Small intestine (tissue), 7 donors: Measurements from ENCODE around the gene SETBP1. TPM values are rescaled to one million over a fixed set of nuclear protein-coding genes. Genes with fewer than 3 reads are reported as not detected.

ENCODE experiments used
- DNase-seq, 2 donors: peaks; one replicate each; pipeline versions ENCODE4 v3.0.0 to v3.0.0-alpha.2; 2013
- FAIRE-seq: peaks from 2 replicates; lab custom pipeline; 2012; peaks lifted over from hg19 to GRCh38; lab: Jason Lieb, UNC
- H3K27ac ChIP-seq, 3 donors: one replicate each; pipeline ENCODE4 v1.5.1; 2013; ENCODE audit warnings: low read length in 2 of 3, mild to moderate bottlenecking in 2 of 3, control low read depth in 1 of 3, inconsistent platforms in 1 of 3, low read depth in 1 of 3, moderate library complexity in 1 of 3
- H3K27me3 ChIP-seq, 3 donors: one replicate each; pipeline ENCODE4 v1.6.1; 2013; ENCODE audit warnings: low read length in 3 of 3, inconsistent platforms in 1 of 3; ENCODE audit not compliant: control insufficient read depth in 3 of 3, insufficient read depth in 3 of 3
- H3K36me3 ChIP-seq, 3 donors: one replicate each; pipeline ENCODE4 v1.6.1; 2013; ENCODE audit warnings: low read length in 3 of 3, inconsistent platforms in 1 of 3, low read depth in 1 of 3, mild to moderate bottlenecking in 1 of 3, moderate library complexity in 1 of 3; ENCODE audit not compliant: control insufficient read depth in 3 of 3, insufficient read depth in 2 of 3
- H3K4me1 ChIP-seq, 3 donors: one replicate each; pipeline ENCODE4 v1.6.1; 2013; ENCODE audit warnings: low read length in 2 of 3, inconsistent platforms in 1 of 3, low read depth in 1 of 3, mild to moderate bottlenecking in 1 of 3, moderate library complexity in 1 of 3; ENCODE audit not compliant: control insufficient read depth in 3 of 3, insufficient read depth in 2 of 3
- H3K4me3 ChIP-seq, 3 donors: one replicate each; pipeline ENCODE4 v1.5.1; 2013; ENCODE audit warnings: low read length in 3 of 3, control low read depth in 1 of 3, inconsistent platforms in 1 of 3, low read depth in 1 of 3, mild to moderate bottlenecking in 1 of 3, moderate library complexity in 1 of 3
- H3K9me3 ChIP-seq, 2 donors: one replicate each; pipeline ENCODE4 v1.6.1; 2013; ENCODE audit warnings: low read depth in 1 of 2, low read length in 1 of 2; ENCODE audit not compliant: control insufficient read depth in 2 of 2, insufficient read depth in 1 of 2
- WGBS, 3 donors: extraction: QIAGEN DNeasy Blood & Tissue Kit; methylation state at CpG; one replicate each; pipeline ENCODE4 v1.1.7; 2013; 5-methylcytosine and 5-hydroxymethylcytosine counted together
- polyA plus RNA-seq, 4 donors: library from polyadenylated mRNA; stranded (reverse) in 3 of 4; unstranded in 1 of 4; fragments of 200-250 nt in 3 of 4; fragments of 120-200 nt in 1 of 4; gene quantifications; one replicate each; pipeline versions ENCODE4 v1.2.1 to v1.2.3, GENCODE V29; 2013
- donor health status: healthy with polysubstance abuse.
- donor health status: control.
- donor health status: control.
- donor health status: Bipolar disorder and iron deficiency.
- donor health status: healthy.

SETBP1 gene
- polyA plus RNA-seq, 4 donors = 0.54 to 5.8 (median 1.8) TPM; not detected in 1

GRCh38 chr18:45004546-45005080 is 323.9 kb downstream of the SETBP1 start:
- no peaks in the 10 kb centered on the region for H3K9me3 ChIP-seq
- no peak overlapping the region for H3K27ac ChIP-seq
- FAIRE-seq (no peak), DNase-seq (no peak)
- WGBS, 3 donors = 81 to 92% (median 84%) methylated on average over 3 of the region's 3 CpGs
- no peaks in the 10 kb centered on the region for H3K36me3 ChIP-seq
- no peaks in the 10 kb centered on the region for H3K4me1 ChIP-seq
- no peaks in the 10 kb centered on the region for H3K27me3 ChIP-seq
- no peak overlapping the region for H3K4me3 ChIP-seq

GRCh38 chr18:45006934-45007333 is 326.2 kb downstream of the SETBP1 start:
- no peaks in the 10 kb centered on the region for H3K9me3 ChIP-seq
- 81 to 83% (median 81%) methylated on average over 2 of the region's 2 CpGs for WGBS, 3 donors
- no peaks in the 10 kb centered on the region for H3K36me3 ChIP-seq
- no peaks in the 10 kb centered on the region for H3K27me3 ChIP-seq
- DNase-seq (no peak), FAIRE-seq (no peak)
- H3K27ac ChIP-seq = no peak overlapping the region
- H3K4me1 ChIP-seq = no peaks in the 10 kb centered on the region
- no peak overlapping the region for H3K4me3 ChIP-seq

GRCh38 chr18:45007531-45007930 is 326.8 kb downstream of the SETBP1 start:
- no peak for FAIRE-seq

GRCh38 chr18:45008694-45009413 is 328.2 kb downstream of the SETBP1 start:
- FAIRE-seq (no peak), DNase-seq (no peak)
- 84 to 88% (median 86%) methylated on average over 13 of the region's 13 CpGs for WGBS, 3 donors
- Histone ChIP-seq H3K27me3 (no peaks in the 10 kb centered on the region), H3K4me1 (no peaks in the 10 kb centered on the region), H3K27ac (no peak overlapping the region), H3K36me3 (no peaks in the 10 kb centered on the region), H3K4me3 (no peak overlapping the region), H3K9me3 (no peaks in the 10 kb centered on the region)

More at GRCh38 chr18:45007531-45007930, 326.8 kb downstream of the SETBP1 start:
- Histone ChIP-seq H3K4me1 (no peaks in the 10 kb centered on the region), H3K36me3 (no peaks in the 10 kb centered on the region), H3K4me3 (no peak overlapping the region), H3K27ac (no peak overlapping the region), H3K9me3 (no peaks in the 10 kb centered on the region), H3K27me3 (no peaks in the 10 kb centered on the region)
- DNase-seq = no peak
- 94 to 97% (median 95%) methylated on average over 2 of the region's 2 CpGs for WGBS, 3 donors

- 75 to 87% (median 77%) methylated on average over 5 of the region's 5 CpGs for WGBS, 3 donors
- FAIRE-seq = no peak
- Histone ChIP-seq H3K9me3 (no peaks in the 10 kb centered on the region), H3K27ac (no peak overlapping the region), H3K4me3 (no peak overlapping the region), H3K27me3 (no peaks in the 10 kb centered on the region), H3K4me1 (no peaks in the 10 kb centered on the region), H3K36me3 (no peaks in the 10 kb centered on the region)
- DNase-seq = no peak
These were observed 329.1 kb downstream of the SETBP1 start for GRCh38 chr18:45009756-45010155.

- no peak for DNase-seq
- H3K36me3 ChIP-seq = no peaks in the 10 kb centered on the region
- no peak for FAIRE-seq
- WGBS, 3 donors = 96 to 98% (median 97%) methylated on average over 3 of the region's 3 CpGs
- H3K4me3 ChIP-seq = no peak overlapping the region
- no peaks in the 10 kb centered on the region for H3K27me3 ChIP-seq
- peaks cover 0 to 8% (median 0%) of the 10 kb centered on the region in 3 donors for H3K4me1 ChIP-seq
- no peaks in the 10 kb centered on the region for H3K9me3 ChIP-seq
- no peak overlapping the region for H3K27ac ChIP-seq
These were observed 331.6 kb downstream of the SETBP1 start for GRCh38 chr18:45012286-45012685.

GRCh38 chr18:45014047-45014501 is 333.4 kb downstream of the SETBP1 start:
- H3K27ac ChIP-seq = no peak overlapping the region
- no peak for FAIRE-seq

GRCh38 chr18:45015788-45016128 is 335.1 kb downstream of the SETBP1 start:
- Histone ChIP-seq H3K4me1 (peaks cover 0 to 8% (median 0%) of the 10 kb centered on the region in 3 donors), H3K27ac (peak overlapping the region in 1 of 3 donors; percentile 62), H3K36me3 (no peaks in the 10 kb centered on the region), H3K9me3 (no peaks in the 10 kb centered on the region), H3K4me3 (no peak overlapping the region), H3K27me3 (no peaks in the 10 kb centered on the region)
- DNase-seq (no peak), FAIRE-seq (no peak)
- 62 to 85% (median 83%) methylated on average over 1 of the region's 1 CpG for WGBS, 3 donors

More at GRCh38 chr18:45014047-45014501, 333.4 kb downstream of the SETBP1 start:
- Histone ChIP-seq H3K4me3 (no peak overlapping the region), H3K27me3 (no peaks in the 10 kb centered on the region), H3K9me3 (no peaks in the 10 kb centered on the region), H3K36me3 (no peaks in the 10 kb centered on the region), H3K4me1 (peaks cover 0 to 8% (median 0%) of the 10 kb centered on the region in 3 donors)
- 78 to 98% (median 91%) methylated on average over 2 of the region's 2 CpGs for WGBS, 3 donors
- DNase-seq = no peak
